ENCODE results near the gene PPP1R37. TPM values are rescaled to one million over a fixed set of nuclear protein-coding genes. Genes with fewer than 3 reads are reported as not detected.
A peak's percentile ranks its signal among the peaks of the same experiment; 100 is the strongest.

PPP1R37 gene
- total and polyA plus RNA-seq, 2 of the 13 experiments (the other 11 are each of a cell fraction or from before 2014, with no cell fraction given): 9.0 to 14.3 TPM

- TF ChIP-seq FIP1L1 (IDR thresholded peaks at IDR 0.05; ENCODE audit: borderline replicate concordance, insufficient read depth, low read depth, low read length): no peak
- TF ChIP-seq ZNF383 (CRISPR knock-in tag; IDR thresholded peaks at IDR 0.05; ENCODE audit: borderline replicate concordance): no peak
- no peak for TF ChIP-seq MYPOP (CRISPR knock-in tag; IDR thresholded peaks at IDR 0.05)
- TF ChIP-seq ZNF264 (CRISPR knock-in tag; IDR thresholded peaks at IDR 0.05): no peak
- no peak for TF ChIP-seq ZSCAN9 (CRISPR knock-in tag; IDR thresholded peaks at IDR 0.05; ENCODE audit: borderline replicate concordance)
- TF ChIP-seq ZNF780A (CRISPR knock-in tag; IDR thresholded peaks at IDR 0.05): no peak
- TF ChIP-seq MXI1 (IDR thresholded peaks at IDR 0.05; ENCODE audit: borderline replicate concordance, low read depth, low read length): no peak
- TF ChIP-seq TRIM24 (CRISPR knock-in tag; IDR thresholded peaks at IDR 0.05): no peak
- TF ChIP-seq ZNF362 (CRISPR knock-in tag; IDR thresholded peaks at IDR 0.05; ENCODE audit: borderline replicate concordance): 0 out of 2 replicates have a peak, but pooled peaks have one; percentile 15
- no peak for TF ChIP-seq ZNF777 (CRISPR knock-in tag; IDR thresholded peaks at IDR 0.05)
- TF ChIP-seq SIX4 (CRISPR knock-in tag; IDR thresholded peaks at IDR 0.05): peak; percentile 64; the same call in 1 of the 2 replicates
- no peak for TF ChIP-seq ZFYVE20 (CRISPR knock-in tag; IDR thresholded peaks at IDR 0.05; ENCODE audit: borderline replicate concordance, low read depth)
- no peak for TF ChIP-seq ZNF569 (CRISPR knock-in tag; IDR thresholded peaks at IDR 0.05; ENCODE audit: borderline replicate concordance)
- TF ChIP-seq ZNF34 (CRISPR knock-in tag; IDR thresholded peaks at IDR 0.05; ENCODE audit: borderline replicate concordance): no peak
- TF ChIP-seq ZNF343 (CRISPR knock-in tag; IDR thresholded peaks at IDR 0.05): no peak
- TF ChIP-seq ZSCAN21 (CRISPR knock-in tag; IDR thresholded peaks at IDR 0.05; ENCODE audit: borderline replicate concordance): no peak
- no peak for TF ChIP-seq ZNF619 (CRISPR knock-in tag; IDR thresholded peaks at IDR 0.05)
- TF ChIP-seq ZNF510 (CRISPR knock-in tag; IDR thresholded peaks at IDR 0.05; ENCODE audit: low read depth): no peak
- 0 out of 2 replicates have a peak, but pooled peaks have one; percentile 47 for TF ChIP-seq THRA (CRISPR knock-in tag; IDR thresholded peaks at IDR 0.05; ENCODE audit: borderline replicate concordance)
- peak; percentile 13; the same call in 1 of the 2 replicates for TF ChIP-seq ATF3 (CRISPR knock-in tag; IDR thresholded peaks at IDR 0.05)
- no peak for TF ChIP-seq ZZZ3 (CRISPR knock-in tag; IDR thresholded peaks at IDR 0.05; ENCODE audit: borderline replicate concordance)
- no peak for TF ChIP-seq ZSCAN30 (CRISPR knock-in tag; IDR thresholded peaks at IDR 0.05)
- TF ChIP-seq HNRNPUL1 (IDR thresholded peaks at IDR 0.05; ENCODE audit: low read depth, low read length): no peak
- no peak for TF ChIP-seq PAWR (CRISPR knock-in tag; IDR thresholded peaks at IDR 0.05; ENCODE audit: borderline replicate concordance)
- no peak for TF ChIP-seq TBX3 (IDR thresholded peaks at IDR 0.05; ENCODE audit: borderline replicate concordance)
- TF ChIP-seq IRX3 (CRISPR knock-in tag; IDR thresholded peaks at IDR 0.05; ENCODE audit: borderline replicate concordance, low read depth): no peak
- no peak for TF ChIP-seq ISL2 (CRISPR knock-in tag; IDR thresholded peaks at IDR 0.05)
Measured at GRCh38 chr19:45130888-45131615, 38.1 kb downstream of the PPP1R37 start (continued).

All from HepG2 (cell line).